ENCODE measurements around the gene ZMYND8.

ZMYND8 gene

GRCh38 chr20:47235111-47235510 lies 121.4 kb downstream of the ZMYND8 start:
- TF ChIP-seq CTCF (IDR thresholded peaks at IDR 0.05; ENCODE audit: poor library complexity, severe bottlenecking) = no peak
- H3K27ac ChIP-seq (ENCODE audit: poor library complexity, severe bottlenecking) = no peak overlapping the region
- no peaks in the 10 kb centered on the region for H3K4me1 ChIP-seq (ENCODE audit: insufficient read depth, poor library complexity, severe bottlenecking)
- H3K27me3 ChIP-seq (ENCODE audit: insufficient read depth, poor library complexity, severe bottlenecking) = no peaks in the 10 kb centered on the region
- H3K4me3 ChIP-seq (ENCODE audit: severe bottlenecking) = no peak overlapping the region
- ATAC-seq (ENCODE audit: low read depth) (no peak), DNase-seq (ENCODE audit: low spot score) (no peak)
- H3K36me3 ChIP-seq (ENCODE audit: low read depth) = peaks cover 100% of the 10 kb centered on the region
- H3K9me3 ChIP-seq (ENCODE audit: severe bottlenecking) = no peaks in the 10 kb centered on the region

- Histone ChIP-seq H3K9me3 (ENCODE audit: severe bottlenecking) (no peaks in the 10 kb centered on the region), H3K4me1 (ENCODE audit: insufficient read depth, poor library complexity, severe bottlenecking) (no peaks in the 10 kb centered on the region), H3K27me3 (ENCODE audit: insufficient read depth, poor library complexity, severe bottlenecking) (no peaks in the 10 kb centered on the region), H3K36me3 (ENCODE audit: low read depth) (peaks cover 99% of the 10 kb centered on the region), H3K4me3 (ENCODE audit: severe bottlenecking) (no peak overlapping the region), H3K27ac (ENCODE audit: poor library complexity, severe bottlenecking) (no peak overlapping the region)
- DNase-seq (ENCODE audit: low spot score) (no peak), ATAC-seq (ENCODE audit: low read depth) (no peak)
- no peak for TF ChIP-seq CTCF (IDR thresholded peaks at IDR 0.05; ENCODE audit: poor library complexity, severe bottlenecking)
These were observed 122.9 kb downstream of the ZMYND8 start for GRCh38 chr20:47233333-47234188.

- Histone ChIP-seq H3K4me1 (ENCODE audit: insufficient read depth, poor library complexity, severe bottlenecking) (no peaks in the 10 kb centered on the region), H3K27me3 (ENCODE audit: insufficient read depth, poor library complexity, severe bottlenecking) (no peaks in the 10 kb centered on the region), H3K36me3 (ENCODE audit: low read depth) (peaks cover 98% of the 10 kb centered on the region), H3K9me3 (ENCODE audit: severe bottlenecking) (no peaks in the 10 kb centered on the region), H3K4me3 (ENCODE audit: severe bottlenecking) (no peak overlapping the region), H3K27ac (ENCODE audit: poor library complexity, severe bottlenecking) (no peak overlapping the region)
- no peak for ATAC-seq (ENCODE audit: low read depth)
- no peak for DNase-seq (ENCODE audit: low spot score)
- no peak for TF ChIP-seq CTCF (IDR thresholded peaks at IDR 0.05; ENCODE audit: poor library complexity, severe bottlenecking)
These were observed 124.0 kb downstream of the ZMYND8 start for GRCh38 chr20:47232518-47232917.

- peaks cover 98% of the 10 kb centered on the region for H3K36me3 ChIP-seq (ENCODE audit: low read depth)
- no peak overlapping the region for H3K27ac ChIP-seq (ENCODE audit: poor library complexity, severe bottlenecking)
These were observed 125.0 kb downstream of the ZMYND8 start for GRCh38 chr20:47231382-47232039.

More at GRCh38 chr20:47231382-47232039, 125.0 kb downstream of the ZMYND8 start:
- DNase-seq (ENCODE audit: low spot score) (no peak), ATAC-seq (ENCODE audit: low read depth) (no peak)
- no peaks in the 10 kb centered on the region for H3K9me3 ChIP-seq (ENCODE audit: severe bottlenecking)
- H3K4me1 ChIP-seq (ENCODE audit: insufficient read depth, poor library complexity, severe bottlenecking) = no peaks in the 10 kb centered on the region
- H3K27me3 ChIP-seq (ENCODE audit: insufficient read depth, poor library complexity, severe bottlenecking) = no peaks in the 10 kb centered on the region
- no peak overlapping the region for H3K4me3 ChIP-seq (ENCODE audit: severe bottlenecking)
- TF ChIP-seq CTCF (IDR thresholded peaks at IDR 0.05; ENCODE audit: poor library complexity, severe bottlenecking) = no peak

Data from RWPE2 (cell line).